OCI-LY7 (cell line): ENCODE results near the gene KIAA0232. TPM values are rescaled to one million over a fixed set of nuclear protein-coding genes. Genes with fewer than 3 reads are reported as not detected.

Experiments
- BruUV-seq: library from RNA; stranded (reverse); fragments of 400-500 nt; replicated peaks from 2 replicates; lab custom pipeline; 2021; lab: Mats Ljungman, UMichigan
- CTCF ChIA-PET: fragments of 300-600 bp; sonication (Branson Sonifier 250); formaldehyde crosslinking; loops from one replicate; lab custom pipeline; 2022; ENCODE audit warnings: antibody characterized with exemption; ENCODE audit not compliant: unreplicated experiment; lab: Charles Lee
- POLR2A ChIA-PET: fragments of 300-600 bp; sonication (Branson Sonifier 250); formaldehyde crosslinking; loops from one replicate; lab custom pipeline; 2022; ENCODE audit warnings: antibody characterized with exemption; lab: Charles Lee
- DNase-seq: peaks from one replicate; pipeline ENCODE4 v3.0.0-alpha.2; 2015; ENCODE audit warnings: low spot score
- H2AFZ ChIP-seq: fragments of 200-600 bp; sonication (generic), shearing (Covaris generic); 2 replicates; pipeline ENCODE4 v1.6.1; 2014; ENCODE audit warnings: mild to moderate bottlenecking, antibody characterized with exemption, low read length, moderate library complexity
- H3K27ac ChIP-seq: fragments of 200-600 bp; sonication (generic); 2 replicates; pipeline ENCODE4 v1.5.1; 2014; ENCODE audit warnings: mixed run types, low read depth, mild to moderate bottlenecking, moderate library complexity, low read length, inconsistent platforms; ENCODE audit not compliant: poor library complexity, severe bottlenecking
- H3K36me3 ChIP-seq: fragments of 200-600 bp; sonication (generic); 2 replicates; pipeline ENCODE4 v1.6.1; 2014; ENCODE audit warnings: mild to moderate bottlenecking, antibody characterized with exemption, low read length, moderate library complexity, mixed read lengths; ENCODE audit not compliant: insufficient read depth
- H3K4me1 ChIP-seq: fragments of 200-600 bp; sonication (generic); 2 replicates; pipeline ENCODE4 v1.5.1; 2014; ENCODE audit warnings: mild to moderate bottlenecking, low read length; ENCODE audit not compliant: insufficient read depth, poor library complexity, severe bottlenecking
- H3K4me2 ChIP-seq: fragments of 200-600 bp; sonication (generic); 2 replicates; pipeline ENCODE4 v1.6.1; 2014; ENCODE audit warnings: mild to moderate bottlenecking, low read length
- H3K4me3 ChIP-seq: fragments of 200-600 bp; sonication (generic); 2 replicates; pipeline ENCODE4 v1.5.1; 2014; ENCODE audit warnings: mild to moderate bottlenecking, low read depth, low read length; ENCODE audit not compliant: poor library complexity, severe bottlenecking
- H3K79me2 ChIP-seq: fragments of 200-600 bp; sonication (generic); 2 replicates; pipeline ENCODE4 v1.6.1; 2016; ENCODE audit warnings: low read depth, mild to moderate bottlenecking, low read length, moderate library complexity, mixed read lengths; ENCODE audit not compliant: insufficient read depth
- H3K9me2 ChIP-seq: fragments of 200-600 bp; sonication (generic); 2 replicates; pipeline ENCODE4 v1.6.1; 2016; ENCODE audit warnings: mild to moderate bottlenecking, low read length, mixed read lengths; ENCODE audit not compliant: insufficient read depth
- H3K9me3 ChIP-seq: fragments of 200-600 bp; sonication (generic); 2 replicates; pipeline ENCODE4 v1.6.1; 2014; ENCODE audit warnings: mild to moderate bottlenecking, mixed run types, low read length, mixed read lengths
- H4K20me1 ChIP-seq: fragments of 200-600 bp; sonication (generic); 2 replicates; pipeline ENCODE4 v1.6.1; 2014; ENCODE audit warnings: mild to moderate bottlenecking, antibody characterized with exemption, low read length, moderate library complexity, mixed read lengths; ENCODE audit not compliant: insufficient read depth
- CTCF ChIP-seq: fragments of 200-600 bp; sonication (generic); conservative IDR thresholded peaks from 2 replicates; pipeline ENCODE4 v1.5.1; 2014; ENCODE audit warnings: mild to moderate bottlenecking, antibody characterized with exemption, low read length, moderate library complexity, mixed read lengths
- EZH2phosphoT487 ChIP-seq: fragments of 200-600 bp; sonication (generic); IDR thresholded peaks from 2 replicates; pipeline ENCODE4 v1.6.1; 2018; ENCODE audit warnings: low read depth, borderline replicate concordance, mild to moderate bottlenecking, mixed run types, antibody characterized with exemption, low read length, moderate library complexity, mixed read lengths
- intact Hi-C: fragments of 100-400 bp; cut with micrococcal nuclease; formaldehyde crosslinking; loops from one replicate; pipeline ENCODE4 v1.10.0; 2022; ENCODE audit not compliant: unreplicated experiment
- total RNA-seq, 2 experiments: library from RNA; depleted of rRNA in 1 of 2; stranded (reverse); fragments of >200 nt in 1 of 2; shearing (Covaris generic) in 1 of 2; gene quantifications; 2 replicates each; pipeline ENCODE4 v1.2.3, GENCODE V29; 2014 to 2022

The KIAA0232 gene
- total RNA-seq, 2 experiments from 2014 or later = 7.5 to 13.5 TPM

- intact Hi-C loops = no loop called here
- no peak overlapping the region for H3K4me3 ChIP-seq
- H3K36me3 ChIP-seq = peaks cover 61% of the 10 kb centered on the region
- H2AFZ ChIP-seq = no peak overlapping the region
- no peak overlapping the region for H3K27ac ChIP-seq
- DNase-seq = no peak
- CTCF ChIA-PET = no interaction called here
- POLR2A ChIA-PET = interaction anchor here (1.1 kb wide), 1 partner anchor 35 kb away, joined by 4 read pairs; no protein-coding TSS in a partner anchor
- no peak overlapping the region for H3K4me2 ChIP-seq
- H4K20me1 ChIP-seq = no peaks in the 10 kb centered on the region
- no peaks in the 10 kb centered on the region; the same call in 1 of the 2 replicates for H3K79me2 ChIP-seq
- H3K9me2 ChIP-seq = no peaks in the 10 kb centered on the region
- H3K4me1 ChIP-seq = no peaks in the 10 kb centered on the region
- no TSS peak for BruUV-seq
- TF ChIP-seq CTCF (no peak), EZH2phosphoT487 (no peak)
- H3K9me3 ChIP-seq = no peaks in the 10 kb centered on the region
These were observed 67.2 kb downstream of the KIAA0232 start for GRCh38 chr4:6849691-6850090.

- no peak for DNase-seq
- no peaks in the 10 kb centered on the region for H3K9me3 ChIP-seq
- H3K4me3 ChIP-seq = no peak overlapping the region
- no peaks in the 10 kb centered on the region for H4K20me1 ChIP-seq
- no peak overlapping the region for H2AFZ ChIP-seq
- no peak overlapping the region for H3K27ac ChIP-seq
- no TSS peak for BruUV-seq
- no peaks in the 10 kb centered on the region; the same call in 1 of the 2 replicates for H3K79me2 ChIP-seq
- no peak for TF ChIP-seq CTCF
- TF ChIP-seq EZH2phosphoT487 = no peak
- intact Hi-C loops = no loop called here
- no peak overlapping the region for H3K4me2 ChIP-seq
- peaks cover 6% of the 10 kb centered on the region for H3K4me1 ChIP-seq
- ChIA-PET POLR2A (interaction anchor here (0.5 to 1.5 kb wide), 5 partner anchors 9 to 260 kb away, joined by 3 to 6 read pairs (median 4); no protein-coding TSS in a partner anchor), CTCF (no interaction called here)
- H3K36me3 ChIP-seq = peaks cover 51% of the 10 kb centered on the region
- no peaks in the 10 kb centered on the region for H3K9me2 ChIP-seq
These were observed 68.9 kb downstream of the KIAA0232 start for GRCh38 chr4:6851431-6851830.

DNA sequence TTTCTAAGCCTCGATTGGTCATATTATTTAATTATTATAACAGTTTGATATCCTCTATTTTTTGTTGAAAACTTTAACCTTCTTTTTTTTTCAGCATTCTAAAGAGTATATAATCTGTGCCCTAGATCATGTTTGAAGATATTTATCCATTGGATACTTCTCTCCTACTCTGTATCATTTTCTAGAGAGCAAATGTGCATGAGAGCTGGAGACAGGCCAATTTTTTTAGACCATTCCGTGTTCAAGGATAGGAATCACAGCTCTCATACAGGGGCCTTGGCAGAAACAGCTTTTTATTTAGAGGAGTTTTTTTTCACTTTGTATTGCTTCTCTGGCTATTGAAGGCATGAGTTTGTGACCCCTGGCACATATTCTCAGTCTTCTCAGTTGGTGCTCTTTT is 69.4 kb downstream of the KIAA0232 start:
- Histone ChIP-seq H3K4me3 (no peak overlapping the region), H3K4me1 (peaks cover 6% of the 10 kb centered on the region), H3K36me3 (peaks cover 56% of the 10 kb centered on the region), H3K79me2 (no peaks in the 10 kb centered on the region; the same call in 1 of the 2 replicates), H3K4me2 (no peak overlapping the region), H3K9me3 (no peaks in the 10 kb centered on the region), H3K27ac (no peak overlapping the region), H4K20me1 (no peaks in the 10 kb centered on the region), H3K9me2 (no peaks in the 10 kb centered on the region), H2AFZ (no peak overlapping the region)
- ChIA-PET POLR2A (interaction anchor here (0.5 to 1.5 kb wide), 5 partner anchors 8 to 261 kb away, joined by 3 to 6 read pairs (median 4); no protein-coding TSS in a partner anchor), CTCF (no interaction called here)
- no peak for TF ChIP-seq EZH2phosphoT487
- no peak for TF ChIP-seq CTCF
- intact Hi-C loops = no loop called here
- DNase-seq = no peak
- BruUV-seq = no TSS peak
